H7 (cell line): Measurements from ENCODE around the gene OSBP. TPM values are rescaled to one million over a fixed set of nuclear protein-coding genes. Genes with fewer than 3 reads are reported as not detected.

Experiments used
- total RNA-seq: library from RNA; depleted of rRNA; stranded (reverse); fragments of >200 nt; shearing (Covaris generic); gene quantifications from 2 replicates; pipeline ENCODE4 v1.2.3, GENCODE V29; 2014; rRNA removed

The OSBP gene
- total RNA-seq, 1 experiment from 2014 or later = 18.4 TPM

Other genes starting within 250 kb of the OSBP start
- gene OR5A2, start 189.4 kb downstream of the OSBP start, total RNA-seq = not detected in 2 replicates
- gene OR5A1, start 179.3 kb downstream of the OSBP start, total RNA-seq = not detected in 2 replicates
- not detected in 2 replicates for gene OR4D6, start 158.8 kb downstream of the OSBP start, total RNA-seq
- gene OR4D10, start 142.5 kb downstream of the OSBP start, total RNA-seq = not detected in 2 replicates
- gene OR4D11, start 112.2 kb downstream of the OSBP start, total RNA-seq = not detected in 2 replicates
- not detected in 2 replicates for gene OR4D9, start 104.2 kb downstream of the OSBP start, total RNA-seq
- 13.5 and 14.7 TPM in 2 replicates for gene PATL1, start 53.3 kb upstream of the OSBP start, total RNA-seq
- gene OR10V1, start 98.1 kb upstream of the OSBP start, total RNA-seq = not detected in 2 replicates
- gene STX3, start 139.6 kb upstream of the OSBP start, total RNA-seq = 43.2 and 60.8 TPM in 2 replicates
- gene MRPL16, start 195.0 kb upstream of the OSBP start, total RNA-seq = 90.7 and 113 TPM in 2 replicates
- gene CBLIF, start 229.7 kb upstream of the OSBP start, total RNA-seq = not detected in 2 replicates